CD4-positive, alpha-beta T cell treated with Interleukin-4 for 4 hours (primary cell): Measurements from ENCODE around the gene CFAP70.

Source experiments
- DNase-seq: peaks from one replicate; pipeline ENCODE4 v3.0.0-alpha.2; 2020

The CFAP70 gene

GRCh38 chr10:73210395-73211105 lies 148.1 kb downstream of the CFAP70 start:
- DNase-seq: no peak

GRCh38 chr10:73209705-73210104 lies 149.0 kb downstream of the CFAP70 start:
- no peak for DNase-seq

- no peak for DNase-seq
These were observed 150.8 kb downstream of the CFAP70 start for GRCh38 chr10:73207883-73208282.

DNA sequence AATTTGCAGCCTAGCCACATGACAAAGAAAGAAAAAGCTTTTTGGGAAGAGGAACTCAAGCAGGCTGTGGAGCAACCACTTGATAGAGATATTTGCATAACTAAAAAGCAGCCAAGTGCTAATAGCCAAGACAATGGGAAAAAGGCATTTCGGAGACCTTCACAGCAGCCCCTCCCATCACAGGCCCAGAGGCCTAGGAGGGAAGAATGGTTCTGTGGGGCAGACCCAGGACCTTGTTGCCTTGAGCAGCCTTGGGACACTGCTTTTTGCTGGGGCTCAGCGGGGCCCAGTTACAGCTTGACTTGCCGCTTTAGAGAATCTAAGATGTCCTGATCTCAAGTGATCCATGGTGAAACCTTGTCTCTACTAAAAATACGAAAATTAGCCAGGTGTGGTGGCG lies 152.3 kb downstream of the CFAP70 start:
- no peak for DNase-seq

DNA sequence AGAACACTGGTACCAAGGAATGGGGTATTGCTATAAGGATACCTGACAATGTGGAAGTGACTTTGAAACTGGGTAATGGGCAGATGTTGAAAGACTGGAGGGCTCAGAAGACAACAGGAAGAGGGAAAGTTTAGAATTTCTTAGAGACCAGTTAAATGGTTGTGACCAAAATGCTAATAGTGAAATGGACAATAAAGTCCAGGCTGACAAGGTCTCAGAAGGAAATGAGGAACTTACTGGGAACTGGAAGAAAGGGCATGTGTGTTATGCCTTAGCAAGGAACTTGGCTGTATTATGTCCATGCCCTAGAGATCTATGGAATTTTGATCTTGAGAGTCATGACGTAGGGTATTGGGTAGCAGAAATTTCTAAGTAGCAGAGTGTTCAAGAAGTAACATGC lies 152.8 kb downstream of the CFAP70 start:
- DNase-seq: no peak

- DNase-seq: no peak
These were observed 153.6 kb downstream of the CFAP70 start for GRCh38 chr10:73205081-73205480.
